WTC11 (cell line): ENCODE data around the gene HIPK2.

ENCODE experiments used
- CTCF ChIP-seq: fragments of 200-600 bp; IDR thresholded peaks from 2 replicates; pipeline ENCODE4 v1.8.0; 2022; ENCODE audit warnings: antibody characterized with exemption
- FOXP1 ChIP-seq: sonication (generic); formaldehyde crosslinking; IDR thresholded peaks from 2 replicates; pipeline ENCODE4 v1.8.0; 2022; ENCODE audit warnings: missing genetic modification reagents, mild to moderate bottlenecking, moderate library complexity, borderline replicate concordance
- IRF2 ChIP-seq: sonication (generic); formaldehyde crosslinking; IDR thresholded peaks from 2 replicates; pipeline ENCODE4 v1.8.0; 2022; ENCODE audit warnings: low read depth, missing genetic modification reagents, borderline replicate concordance
- MLX ChIP-seq: sonication (generic); formaldehyde crosslinking; IDR thresholded peaks from 2 replicates; pipeline ENCODE4 v1.8.1; 2023; ENCODE audit warnings: mild to moderate bottlenecking, missing genetic modification reagents, moderate library complexity
- STAT6 ChIP-seq: sonication (generic); formaldehyde crosslinking; conservative IDR thresholded peaks from 2 replicates; pipeline ENCODE4 v1.8.1; 2023; ENCODE audit warnings: mild to moderate bottlenecking, low read depth, missing genetic modification reagents, moderate library complexity
- ZNF425 ChIP-seq: fragments of 250-450 bp; sonication (Bioruptor Pico); conservative IDR thresholded peaks from 2 replicates; pipeline ENCODE4 v1.9.0; 2021; ENCODE audit warnings: mild to moderate bottlenecking

- TF ChIP-seq ZNF425 = no peak
- no peak for TF ChIP-seq CTCF
- TF ChIP-seq MLX = no peak
- no peak for TF ChIP-seq STAT6
- no peak for TF ChIP-seq FOXP1 (CRISPR knock-in tag)
- no peak for TF ChIP-seq IRF2 (CRISPR knock-in tag)
Observed at GRCh38 chr7:139596626-139597025, 181.2 kb downstream of the HIPK2 start.
